ENCODE measurements around the gene CORO7. TPM values are rescaled to one million over a fixed set of nuclear protein-coding genes. Genes with fewer than 3 reads are reported as not detected.

CORO7 gene
- total RNA-seq, 1 donor from 2014 or later = 35.1 TPM

DNA sequence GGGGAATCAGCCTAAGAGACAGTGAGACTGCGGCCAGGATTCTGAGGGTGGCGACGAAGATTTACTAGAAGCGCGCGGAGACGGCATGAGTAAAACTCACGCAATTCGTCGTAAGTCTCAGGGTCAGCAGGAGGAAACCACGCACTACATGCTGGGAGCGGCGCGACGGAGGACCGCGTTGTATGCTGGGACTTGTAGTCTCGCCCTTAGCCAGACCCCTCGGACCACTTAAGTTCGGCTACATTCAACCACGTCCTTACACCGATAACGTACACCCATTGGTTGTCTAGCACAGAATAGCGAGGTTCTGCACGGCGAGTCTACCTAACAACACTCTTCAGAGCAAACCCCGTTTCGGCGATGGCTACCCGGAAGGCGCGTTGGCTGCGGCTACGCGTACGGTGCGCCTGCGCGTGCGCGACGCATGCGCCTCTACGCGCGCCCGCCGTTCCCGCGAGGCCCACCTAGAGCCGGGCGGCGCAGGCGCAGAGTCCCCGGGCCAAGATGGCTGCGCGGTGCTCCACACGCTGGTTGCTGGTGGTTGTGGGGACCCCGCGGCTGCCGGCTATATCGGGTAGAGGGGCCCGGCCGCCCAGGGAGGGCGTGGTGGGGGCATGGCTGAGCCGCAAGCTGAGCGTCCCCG lies 9.1 kb upstream of the CORO7 start, which contains the start of gene DNAJA3:
TSS of gene DNAJA3 (plus strand) at position 491 of the 643 bp plus-strand sequence. CDS start at position 505, 14 bp downstream.
- peaks cover 7% of the 10 kb centered on the region for H3K36me3 Mint-ChIP-seq
- peak within 1 kb of the TSS; percentile 98 for H3K4me3 Mint-ChIP-seq
- H3K27me3 Mint-ChIP-seq (ENCODE audit: low read depth) = no peaks in the 10 kb centered on the region
- peaks cover 23% of the 10 kb centered on the region for H3K4me1 Mint-ChIP-seq
- H3K27ac Mint-ChIP-seq = peak within 1 kb of the TSS; percentile 100
- peak; percentile 90 to 94 for DNase-seq (ENCODE audit: low spot score in 2 of 2, unreplicated experiment in 2 of 2)
- H3K9me3 Mint-ChIP-seq = no peaks in the 10 kb centered on the region
- TF ChIP-seq, protein P1, sequence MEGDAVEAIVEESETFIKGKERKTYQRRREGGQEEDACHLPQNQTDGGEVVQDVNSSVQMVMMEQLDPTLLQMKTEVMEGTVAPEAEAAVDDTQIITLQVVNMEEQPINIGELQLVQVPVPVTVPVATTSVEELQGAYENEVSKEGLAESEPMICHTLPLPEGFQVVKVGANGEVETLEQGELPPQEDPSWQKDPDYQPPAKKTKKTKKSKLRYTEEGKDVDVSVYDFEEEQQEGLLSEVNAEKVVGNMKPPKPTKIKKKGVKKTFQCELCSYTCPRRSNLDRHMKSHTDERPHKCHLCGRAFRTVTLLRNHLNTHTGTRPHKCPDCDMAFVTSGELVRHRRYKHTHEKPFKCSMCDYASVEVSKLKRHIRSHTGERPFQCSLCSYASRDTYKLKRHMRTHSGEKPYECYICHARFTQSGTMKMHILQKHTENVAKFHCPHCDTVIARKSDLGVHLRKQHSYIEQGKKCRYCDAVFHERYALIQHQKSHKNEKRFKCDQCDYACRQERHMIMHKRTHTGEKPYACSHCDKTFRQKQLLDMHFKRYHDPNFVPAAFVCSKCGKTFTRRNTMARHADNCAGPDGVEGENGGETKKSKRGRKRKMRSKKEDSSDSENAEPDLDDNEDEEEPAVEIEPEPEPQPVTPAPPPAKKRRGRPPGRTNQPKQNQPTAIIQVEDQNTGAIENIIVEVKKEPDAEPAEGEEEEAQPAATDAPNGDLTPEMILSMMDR (IDR thresholded peaks at IDR 0.05; ENCODE audit: unreplicated experiment) = no peak

DNA sequence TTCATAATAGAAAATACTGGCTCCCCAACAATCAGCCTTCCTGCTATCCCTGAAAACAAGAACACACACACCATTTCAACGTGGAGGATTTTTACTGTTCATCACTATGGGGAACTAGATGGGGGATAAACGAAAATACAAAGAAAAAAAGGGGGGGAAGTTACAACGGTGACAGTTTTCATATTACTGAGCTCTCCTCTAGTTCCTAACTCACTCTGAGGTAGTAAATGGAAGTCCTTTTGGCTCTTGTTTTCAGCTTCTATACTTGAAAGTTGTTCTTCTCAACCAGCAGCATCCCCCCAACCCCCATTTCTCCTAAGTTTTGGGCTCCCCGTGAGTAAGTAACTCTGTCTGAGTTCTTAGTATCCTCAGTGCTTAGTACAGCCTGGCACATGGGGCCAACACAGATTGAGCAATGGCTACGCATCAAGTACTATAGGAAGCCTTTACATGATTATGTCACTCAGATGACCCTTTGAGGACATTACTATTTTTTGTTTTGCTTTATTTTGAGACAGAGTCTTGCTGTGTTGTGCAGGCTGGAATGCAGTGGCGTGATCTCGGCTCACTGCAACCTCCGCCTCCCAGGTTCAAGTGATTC lies 4.2 kb upstream of the CORO7 start:
- TF ChIP-seq, protein P1 (IDR thresholded peaks at IDR 0.05; ENCODE audit: unreplicated experiment) = no peak
- H3K27me3 Mint-ChIP-seq (ENCODE audit: low read depth) = peaks cover 5% of the 10 kb centered on the region
- H3K9me3 Mint-ChIP-seq = no peaks in the 10 kb centered on the region
- H3K36me3 Mint-ChIP-seq = no peaks in the 10 kb centered on the region
- no peak for DNase-seq (ENCODE audit: low spot score in 2 of 2, unreplicated experiment in 2 of 2)
- no peak overlapping the region for H3K27ac Mint-ChIP-seq
- no peak overlapping the region for H3K4me3 Mint-ChIP-seq
- peaks cover 8% of the 10 kb centered on the region for H3K4me1 Mint-ChIP-seq

DNA sequence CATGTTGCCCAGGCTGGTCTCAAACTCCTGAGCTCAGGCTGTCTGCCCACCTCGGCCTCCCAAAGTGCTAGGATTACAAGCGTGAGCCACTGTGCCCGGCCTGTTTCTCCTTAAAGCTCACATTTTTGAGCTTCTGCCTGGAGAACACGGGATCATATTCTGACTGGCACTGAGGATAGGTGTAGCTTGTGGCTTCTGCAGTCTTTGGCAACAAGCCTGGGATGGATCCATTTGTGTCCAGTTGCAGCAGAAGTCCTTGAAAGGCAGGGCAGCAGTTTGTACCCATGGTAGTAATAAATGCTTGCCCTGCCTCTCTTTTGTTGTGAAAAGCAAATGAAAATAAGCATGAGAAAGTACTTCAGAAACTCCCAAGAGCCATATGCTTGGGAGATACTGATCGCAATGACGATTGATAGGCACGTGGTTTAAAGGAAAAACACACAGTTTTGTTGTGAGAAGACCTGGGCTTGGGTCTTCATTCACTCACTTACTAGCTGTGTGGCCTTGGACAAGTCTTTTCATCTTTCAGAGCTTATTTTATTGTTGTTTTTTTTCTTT lies 3.1 kb upstream of the CORO7 start:
- no peak overlapping the region for H3K27ac Mint-ChIP-seq
- no peaks in the 10 kb centered on the region for H3K36me3 Mint-ChIP-seq
- peaks cover 5% of the 10 kb centered on the region for H3K27me3 Mint-ChIP-seq (ENCODE audit: low read depth)
- H3K4me3 Mint-ChIP-seq = no peak overlapping the region
- no peaks in the 10 kb centered on the region for H3K9me3 Mint-ChIP-seq
- TF ChIP-seq, protein P1 (IDR thresholded peaks at IDR 0.05; ENCODE audit: unreplicated experiment) = no peak
- no peak for DNase-seq (ENCODE audit: low spot score in 2 of 2, unreplicated experiment in 2 of 2)
- H3K4me1 Mint-ChIP-seq = peaks cover 10% of the 10 kb centered on the region

DNA sequence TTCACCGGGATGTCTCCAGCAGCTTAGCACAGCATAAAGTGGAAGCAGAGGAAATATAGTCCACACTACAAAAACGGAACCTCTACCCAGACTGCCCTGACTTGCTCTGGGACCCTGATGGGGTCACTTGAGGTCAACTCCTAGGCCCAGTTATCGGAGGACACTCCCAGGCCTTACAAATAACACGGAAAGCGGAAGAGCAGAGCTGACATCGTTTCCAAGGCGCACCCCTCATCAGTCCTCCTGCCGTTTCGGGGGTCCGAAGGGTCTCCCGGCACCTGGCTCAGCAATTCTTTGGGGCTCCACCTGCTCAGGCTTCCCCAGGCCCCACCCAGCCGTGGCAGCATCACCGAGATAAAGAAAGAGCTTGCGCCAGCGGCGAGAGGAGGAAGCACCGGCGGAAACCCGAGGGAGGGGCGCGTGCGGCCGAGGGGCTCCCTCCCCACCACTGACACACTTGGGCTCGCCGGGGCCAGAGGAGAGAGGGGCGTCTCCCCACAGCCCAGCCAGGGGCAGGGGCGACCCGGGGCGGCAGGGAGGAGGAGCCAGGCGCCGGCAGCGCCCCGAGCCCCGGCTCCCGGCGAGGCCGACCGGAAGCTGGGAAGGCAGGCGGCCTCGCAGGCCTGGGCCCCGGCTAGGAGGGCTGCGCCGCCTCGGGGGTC lies 727 bp downstream of the CORO7 start:
- peak in 1 of 2 experiments; percentile 48 for DNase-seq (ENCODE audit: low spot score in 2 of 2, unreplicated experiment in 2 of 2)
- Mint-ChIP-seq H3K36me3 (no peaks in the 10 kb centered on the region), H3K9me3 (no peaks in the 10 kb centered on the region), H3K4me1 (peaks cover 10% of the 10 kb centered on the region), H3K4me3 (peak overlapping the region; percentile 77), H3K27ac (peak overlapping the region; percentile 66), H3K27me3 (ENCODE audit: low read depth) (peaks cover 5% of the 10 kb centered on the region)
- TF ChIP-seq, protein P1 (IDR thresholded peaks at IDR 0.05; ENCODE audit: unreplicated experiment) = no peak

DNA sequence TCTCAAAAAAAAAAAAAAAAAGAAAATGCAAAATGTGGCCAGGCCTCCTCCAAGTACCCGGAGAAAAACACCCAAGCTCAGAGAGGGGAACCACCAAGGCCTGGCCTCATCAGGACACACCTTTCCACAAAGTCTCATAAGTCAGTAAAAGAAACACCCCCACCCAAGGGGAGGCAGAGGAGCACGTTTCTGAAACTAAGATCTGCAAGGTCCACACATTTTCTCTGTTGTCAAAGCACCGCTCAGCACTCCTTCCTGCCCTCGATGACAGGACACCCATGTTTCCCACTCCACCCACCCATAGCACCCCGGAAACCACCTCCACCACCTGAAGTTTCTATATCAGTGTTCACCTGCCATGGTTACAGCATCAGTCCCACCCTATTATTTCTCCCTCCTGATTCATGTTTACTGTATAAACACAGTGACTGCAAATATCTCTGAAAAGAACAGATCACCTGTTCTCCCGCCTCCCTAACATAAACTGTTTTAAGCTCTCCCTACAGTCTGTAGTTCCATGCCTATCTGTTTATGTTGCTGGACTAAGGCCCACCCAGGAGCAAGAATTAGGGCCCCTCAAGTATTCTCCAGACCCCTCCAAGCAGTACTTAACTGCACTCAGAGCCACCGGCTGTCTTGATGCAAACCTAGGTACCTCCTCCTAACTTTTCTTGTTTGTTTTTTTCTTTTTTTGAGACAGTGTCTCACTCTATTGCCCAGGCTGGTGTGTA lies 2.0 kb downstream of the CORO7 start:
- H3K27me3 Mint-ChIP-seq (ENCODE audit: low read depth) = peaks cover 5% of the 10 kb centered on the region
- H3K27ac Mint-ChIP-seq = no peak overlapping the region
- H3K9me3 Mint-ChIP-seq = no peaks in the 10 kb centered on the region
- TF ChIP-seq, protein P1 (IDR thresholded peaks at IDR 0.05; ENCODE audit: unreplicated experiment) = no peak
- DNase-seq (ENCODE audit: low spot score in 2 of 2, unreplicated experiment in 2 of 2) = no peak
- peaks cover 10% of the 10 kb centered on the region for H3K4me1 Mint-ChIP-seq
- no peaks in the 10 kb centered on the region for H3K36me3 Mint-ChIP-seq
- peak overlapping the region; percentile 48 for H3K4me3 Mint-ChIP-seq

Data from mesothelial cell of epicardium (in vitro differentiated cells).